ENCODE measurements around the gene RASSF5.

RASSF5 gene

DNA sequence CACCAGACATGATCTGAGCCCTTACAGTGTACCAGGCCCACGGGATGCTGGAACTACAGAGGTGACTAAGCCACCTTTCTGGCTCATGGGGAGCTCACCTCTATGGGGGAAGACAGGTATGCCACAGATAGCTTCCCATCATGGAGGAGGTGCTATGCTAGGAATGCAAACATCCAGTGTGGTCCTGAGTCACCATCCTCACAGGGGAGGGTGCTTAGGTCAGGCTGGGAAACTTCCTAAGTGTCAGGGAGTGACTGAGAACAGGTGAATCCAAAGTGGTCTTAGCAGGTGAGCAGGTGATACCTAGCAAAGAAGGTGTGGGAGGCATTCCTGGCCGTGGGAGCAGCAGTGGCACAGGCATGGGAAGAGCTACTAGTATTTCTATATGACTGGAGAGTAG lies 8.6 kb upstream of the RASSF5 start:
- no peak for DNase-seq

DNA sequence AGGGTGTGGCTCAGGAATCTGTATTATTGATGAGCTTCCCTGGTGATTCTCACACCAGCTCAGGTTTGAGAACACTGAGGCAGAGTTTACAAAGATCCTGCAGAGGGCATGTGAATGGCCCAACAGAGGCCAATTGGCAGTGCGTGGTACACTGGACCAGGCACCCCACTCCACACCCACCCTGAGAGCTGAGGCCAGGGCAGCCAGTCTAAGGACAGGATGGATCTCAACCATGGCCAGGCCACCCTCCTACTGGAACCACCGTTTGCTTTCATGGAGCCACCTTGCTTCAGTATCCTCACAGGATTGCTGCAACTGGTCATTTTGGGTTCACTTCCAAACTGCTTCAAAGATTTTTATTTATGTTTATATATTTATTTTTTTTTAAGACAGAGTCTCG lies 7.3 kb upstream of the RASSF5 start:
- no peak for DNase-seq

DNA sequence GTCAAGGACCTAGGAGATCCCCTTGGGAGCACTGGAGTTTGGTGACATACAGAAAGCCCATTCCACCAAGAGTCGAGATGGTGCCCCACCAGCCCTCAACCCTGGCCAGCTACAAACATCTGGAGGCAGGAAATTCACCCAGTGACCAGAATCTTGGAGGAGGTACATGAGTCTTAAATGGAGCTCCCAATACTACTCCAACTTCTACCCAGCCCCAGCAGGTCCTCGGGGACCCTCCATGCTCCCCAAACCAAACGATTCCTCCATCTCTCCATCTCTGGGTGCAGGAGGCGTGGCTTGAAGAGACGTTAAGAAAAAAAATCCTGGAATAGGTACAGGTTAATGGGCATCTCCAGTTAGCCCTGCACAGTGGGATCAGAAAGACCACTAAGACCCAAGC lies 5.5 kb upstream of the RASSF5 start:
- no peak for DNase-seq

DNA sequence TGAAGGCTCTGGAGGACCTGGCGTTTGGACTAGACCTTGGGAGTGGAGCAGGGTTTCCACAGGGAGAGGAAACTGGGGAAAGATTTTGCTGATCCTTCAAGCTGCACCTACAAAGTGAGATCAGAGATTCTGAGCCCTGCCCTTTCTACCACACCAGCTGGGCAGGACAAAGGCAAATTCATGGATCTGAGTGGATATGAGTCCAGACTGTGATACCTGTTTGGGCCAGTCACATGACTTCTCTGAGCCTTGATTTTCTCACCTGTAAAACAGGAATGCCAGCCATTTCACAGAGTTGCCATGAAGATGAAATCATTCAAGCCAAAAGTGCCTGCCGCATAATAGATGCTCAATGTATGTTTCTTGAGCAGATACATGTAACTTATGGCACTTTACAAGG lies 4.9 kb upstream of the RASSF5 start:
- no peak for DNase-seq

DNA sequence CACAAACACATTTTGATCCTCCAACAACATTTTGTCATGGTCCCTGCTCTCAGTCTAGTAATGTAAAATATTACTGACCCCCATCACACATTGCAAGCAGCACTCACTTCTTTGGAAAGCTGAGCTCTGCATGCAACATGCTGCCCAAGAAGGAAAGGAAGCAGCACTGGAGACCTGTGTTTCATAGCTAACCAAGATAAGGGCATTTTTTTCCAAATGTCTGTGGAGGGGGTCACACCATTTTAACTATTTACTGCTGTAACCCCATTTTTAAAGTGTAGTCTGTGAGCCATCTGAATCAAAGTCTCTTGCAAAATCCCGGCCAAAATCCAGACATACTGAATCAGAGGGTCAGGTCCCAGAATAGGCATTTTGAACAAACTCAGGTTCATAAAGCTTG lies 4.5 kb upstream of the RASSF5 start:
- no peak for DNase-seq

DNA sequence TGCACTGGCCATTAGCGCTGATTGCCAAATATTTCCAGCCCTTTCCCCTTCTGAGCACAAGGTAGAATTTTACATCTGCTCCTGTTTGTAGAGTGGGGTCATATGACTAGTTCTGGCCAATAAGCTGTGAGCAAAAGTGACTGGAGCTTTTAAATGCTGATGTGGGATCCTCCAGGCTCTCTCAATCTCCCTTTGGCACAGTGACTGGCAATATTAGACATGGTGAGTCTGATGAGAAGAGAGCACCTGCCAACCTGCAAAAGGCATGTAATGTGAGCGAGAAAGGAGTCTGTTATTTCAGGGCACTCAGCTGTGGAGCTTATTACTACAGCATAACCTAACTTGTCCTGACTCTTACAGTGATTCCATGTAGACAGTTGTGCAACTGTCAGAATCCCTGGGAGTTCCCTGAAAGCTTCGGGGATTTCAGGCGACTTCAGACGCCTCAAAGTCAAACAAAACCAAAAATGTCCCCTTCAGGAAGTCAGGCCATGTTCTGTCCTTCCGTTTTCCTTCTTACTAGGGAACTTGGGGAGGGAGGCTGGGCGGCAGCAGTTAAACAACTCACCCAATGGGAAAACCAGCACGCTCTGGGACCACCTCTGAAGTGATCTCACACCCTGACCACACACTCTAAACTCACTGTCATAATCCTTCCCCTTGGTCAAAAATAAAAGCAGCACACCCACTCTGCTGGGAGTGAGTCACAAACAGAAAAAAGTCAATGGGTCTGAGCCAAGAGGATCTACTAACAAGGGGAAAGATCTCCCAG lies 3.6 kb upstream of the RASSF5 start:
- peak; percentile 99 for DNase-seq

DNA sequence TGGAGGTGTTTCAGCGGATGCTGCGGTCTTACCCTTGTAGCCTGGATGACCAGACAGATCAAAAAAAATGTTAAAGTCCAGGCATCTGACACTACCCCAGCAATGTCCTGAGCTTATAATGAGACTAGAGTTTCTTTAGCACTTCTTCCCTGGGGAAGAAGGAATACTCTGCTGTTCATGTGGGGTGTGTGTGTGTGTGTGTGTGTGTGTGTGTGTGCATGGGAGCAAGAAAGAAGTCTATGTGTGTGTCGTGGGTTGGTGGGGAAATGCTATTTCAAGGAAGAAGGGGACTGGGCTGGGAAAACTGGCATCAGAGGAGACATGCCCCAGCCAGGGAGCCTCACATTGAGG lies 3.0 kb upstream of the RASSF5 start:
- DNase-seq, result no peak

DNA sequence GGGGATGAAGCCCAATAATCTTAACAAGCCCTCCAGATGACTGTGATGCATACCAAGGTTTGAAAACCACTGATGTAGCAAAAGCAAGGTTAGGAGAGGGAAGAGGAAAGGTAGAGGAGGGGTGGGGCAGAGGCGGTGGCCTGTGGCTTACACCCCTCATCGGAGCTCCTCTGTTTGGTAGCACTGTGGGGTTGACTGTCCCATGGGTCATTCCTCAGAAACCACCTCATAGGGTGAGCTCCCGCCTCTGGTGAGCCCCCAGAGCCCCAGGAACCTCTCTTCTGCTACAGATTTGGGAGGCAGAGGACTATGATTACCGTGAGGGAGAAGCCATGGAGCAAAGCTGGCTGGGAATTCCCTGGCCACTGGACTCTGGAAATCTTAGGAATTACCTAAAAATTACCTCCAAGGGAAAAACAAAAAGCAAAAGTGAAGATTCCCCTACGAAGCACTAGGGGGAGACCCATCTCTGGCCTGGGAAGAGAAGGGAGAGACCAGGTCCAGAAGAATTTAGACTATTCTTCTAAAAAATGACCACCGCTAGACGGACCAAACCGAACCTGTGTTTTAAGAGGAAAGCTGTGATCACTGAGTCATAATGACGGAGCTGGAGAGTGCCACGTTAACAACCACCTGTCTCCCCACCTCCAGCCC lies 1.5 kb upstream of the RASSF5 start:
- no peak for DNase-seq

DNA sequence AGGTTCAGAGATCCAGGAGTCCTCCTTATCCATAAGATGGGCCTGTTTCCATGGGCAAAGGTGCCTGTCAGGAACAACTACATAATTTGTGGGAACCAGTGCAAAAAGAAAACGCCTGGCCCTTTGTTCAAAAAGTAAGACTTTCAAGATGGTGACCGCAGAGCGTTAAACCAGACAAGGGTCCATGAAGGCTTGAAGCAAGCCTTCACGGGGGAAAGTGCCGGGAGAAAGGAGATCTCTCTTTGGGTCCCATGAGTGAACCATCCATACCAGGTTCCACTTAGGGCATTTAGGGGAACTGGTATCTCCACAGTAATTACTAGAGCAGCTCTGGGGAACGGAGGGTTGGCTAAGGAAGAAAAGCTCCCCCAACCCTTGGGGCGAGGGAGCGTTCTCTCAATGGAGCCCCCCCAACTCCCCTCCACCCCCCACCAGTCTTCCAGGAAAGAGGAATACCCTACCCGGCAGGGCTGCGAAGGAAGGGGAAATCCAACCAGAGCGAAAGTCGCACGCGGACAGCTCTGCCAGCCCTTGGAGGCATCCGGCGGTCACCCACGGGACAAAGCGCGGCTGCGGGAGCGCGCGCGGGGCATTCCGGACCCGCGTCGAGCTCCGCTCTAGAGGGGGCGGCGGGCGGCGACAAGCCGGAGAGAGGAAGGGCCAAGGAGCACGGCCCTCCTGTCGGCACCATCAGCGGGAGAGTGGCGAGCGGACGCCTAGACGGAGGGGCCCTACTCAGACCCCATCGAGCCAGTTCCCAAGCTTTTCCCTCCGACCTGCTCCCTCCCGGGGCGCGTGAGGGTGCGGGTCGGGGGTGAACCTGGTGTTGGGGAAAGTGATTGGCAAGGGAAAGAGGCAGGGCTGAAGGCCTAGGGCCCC lies 687 bp upstream of the RASSF5 start:
- DNase-seq, result no peak

DNA sequence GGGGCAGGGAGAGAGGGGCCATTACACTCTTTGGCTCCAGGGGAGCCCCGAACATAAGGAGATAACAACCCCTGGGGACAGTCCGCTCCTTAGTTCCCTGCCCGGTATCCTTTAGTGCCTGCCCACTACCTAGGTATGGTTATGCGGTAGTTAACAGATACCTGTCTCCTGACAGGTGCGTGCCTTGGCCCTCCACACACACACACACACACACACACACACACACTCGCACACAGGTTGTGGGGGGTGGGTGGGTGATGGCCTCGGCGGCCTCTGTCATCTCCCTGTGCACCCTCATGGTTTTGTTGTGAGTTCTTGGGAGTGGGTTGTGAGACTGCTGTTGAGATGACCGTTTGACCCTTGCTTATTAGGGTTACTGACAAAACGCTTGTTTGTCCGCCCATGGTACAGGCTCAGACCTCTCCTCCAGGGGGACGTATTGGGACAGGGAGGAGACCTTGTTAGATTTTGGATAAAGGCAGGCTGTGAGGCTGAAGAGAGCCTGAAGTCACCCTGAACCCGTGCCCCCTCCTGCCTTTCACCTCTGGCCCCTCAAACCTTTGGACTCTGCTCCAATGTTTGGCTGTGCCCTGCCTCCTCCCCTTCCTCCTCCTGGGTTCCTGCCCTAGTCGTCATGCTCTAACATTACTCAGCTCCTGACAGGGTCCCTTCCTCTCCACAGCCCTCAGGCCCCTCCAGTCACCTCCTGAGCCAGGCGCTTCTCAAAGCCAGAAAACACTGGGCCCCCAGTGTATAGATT lies 979 bp downstream of the RASSF5 start:
- DNase-seq, result no peak

DNA sequence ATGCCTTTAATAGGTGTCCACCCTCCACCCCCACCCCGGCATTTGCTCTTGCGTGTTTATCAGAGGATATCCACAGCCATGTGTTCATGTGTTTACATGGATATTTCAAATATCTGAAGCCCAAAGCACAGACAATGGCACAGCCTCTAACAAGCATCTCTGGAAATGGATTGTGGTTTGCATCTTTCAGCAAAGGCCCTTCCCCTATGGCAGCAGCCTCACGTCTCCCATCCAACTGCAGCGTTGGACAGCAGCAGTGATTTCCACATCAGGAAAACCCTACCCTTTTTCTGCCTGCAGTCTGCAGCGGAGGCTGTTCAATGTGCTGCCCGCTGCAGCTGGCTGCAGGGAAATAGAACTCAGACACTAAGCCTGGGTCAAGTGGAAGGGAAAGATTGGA lies 1.6 kb downstream of the RASSF5 start:
- no peak for DNase-seq

DNA sequence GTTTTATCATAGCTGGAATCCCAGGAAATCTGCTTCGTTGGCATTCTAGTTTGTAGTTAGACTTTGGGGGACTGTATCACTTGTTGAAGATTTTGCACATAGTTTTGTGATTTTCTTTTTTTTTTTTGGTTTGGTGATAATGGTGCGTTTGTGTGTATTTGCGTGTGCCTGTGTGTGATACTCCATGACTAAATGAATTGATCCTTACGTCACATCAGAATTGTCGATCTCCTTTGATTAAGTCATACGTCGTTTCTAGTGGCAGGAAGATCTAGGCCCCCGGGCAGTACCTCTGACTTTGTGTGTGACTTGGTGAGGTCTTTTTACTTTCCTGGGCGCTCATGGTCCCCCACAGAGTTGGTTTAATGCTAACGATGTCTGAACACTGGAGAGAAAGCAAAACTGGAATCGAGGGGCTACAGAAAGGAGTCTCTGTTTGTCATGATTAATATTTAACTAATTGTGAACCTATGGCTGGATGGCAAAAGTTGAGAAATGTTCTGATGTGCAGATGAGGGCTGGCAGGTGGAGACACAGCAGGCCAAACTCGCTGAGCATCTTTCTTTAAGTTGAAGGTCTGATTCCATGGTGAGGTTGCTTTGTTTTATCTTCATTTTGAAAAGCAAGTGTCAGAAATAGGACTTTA lies 2.4 kb downstream of the RASSF5 start:
- no peak for DNase-seq

DNA sequence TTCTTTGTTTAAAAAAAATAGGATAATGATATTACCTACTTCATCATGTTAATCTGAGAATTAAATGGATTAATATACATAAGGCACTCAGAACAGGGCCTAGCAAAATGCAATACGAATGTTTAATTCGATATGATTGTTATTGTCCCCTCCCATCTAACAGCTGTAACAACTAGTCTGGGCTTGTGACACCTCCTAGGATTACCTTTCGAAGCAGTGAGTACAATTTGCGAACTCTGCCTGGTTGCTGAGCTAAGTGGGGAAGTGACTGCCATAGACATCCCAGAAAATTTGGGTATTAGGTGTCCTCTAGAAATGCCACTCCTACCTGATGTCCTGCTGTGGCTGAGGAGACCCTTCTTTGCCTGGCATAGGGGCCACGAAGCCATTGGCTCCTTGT lies 3.0 kb downstream of the RASSF5 start:
- DNase-seq, result no peak

DNA sequence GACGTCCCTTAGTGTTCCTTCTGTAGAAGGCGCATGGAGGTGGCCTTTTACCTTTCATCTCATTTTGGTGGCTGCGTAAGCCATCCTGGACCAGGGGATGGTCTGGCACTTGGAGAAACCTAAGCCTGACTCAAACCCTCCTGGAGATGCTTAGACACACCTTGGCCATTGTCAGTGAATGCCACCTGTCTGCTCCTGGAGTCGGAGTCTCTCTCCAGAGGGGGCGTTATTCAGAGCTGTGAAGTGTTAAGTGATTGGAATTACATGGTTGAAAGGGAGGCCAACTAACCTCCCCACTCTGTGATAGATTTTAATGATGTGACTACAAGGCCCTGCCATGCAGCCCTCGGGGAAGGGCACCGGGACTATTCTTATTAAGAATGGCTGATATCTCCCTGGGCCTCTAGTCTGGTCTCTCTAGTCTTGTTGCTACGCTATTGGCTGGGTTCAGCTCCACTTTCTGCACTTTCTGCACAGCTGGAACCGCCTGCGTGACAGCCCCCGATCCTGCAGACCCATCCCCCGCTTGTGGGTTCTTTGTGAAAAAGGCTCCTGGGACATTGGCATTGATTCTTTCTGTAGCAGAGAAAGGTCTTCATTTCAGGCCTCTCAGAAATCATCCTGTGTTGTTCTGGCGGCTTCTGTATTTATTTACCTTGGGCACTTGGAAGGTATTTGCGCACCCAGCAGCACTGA lies 4.2 kb downstream of the RASSF5 start:
- DNase-seq, result no peak

DNA sequence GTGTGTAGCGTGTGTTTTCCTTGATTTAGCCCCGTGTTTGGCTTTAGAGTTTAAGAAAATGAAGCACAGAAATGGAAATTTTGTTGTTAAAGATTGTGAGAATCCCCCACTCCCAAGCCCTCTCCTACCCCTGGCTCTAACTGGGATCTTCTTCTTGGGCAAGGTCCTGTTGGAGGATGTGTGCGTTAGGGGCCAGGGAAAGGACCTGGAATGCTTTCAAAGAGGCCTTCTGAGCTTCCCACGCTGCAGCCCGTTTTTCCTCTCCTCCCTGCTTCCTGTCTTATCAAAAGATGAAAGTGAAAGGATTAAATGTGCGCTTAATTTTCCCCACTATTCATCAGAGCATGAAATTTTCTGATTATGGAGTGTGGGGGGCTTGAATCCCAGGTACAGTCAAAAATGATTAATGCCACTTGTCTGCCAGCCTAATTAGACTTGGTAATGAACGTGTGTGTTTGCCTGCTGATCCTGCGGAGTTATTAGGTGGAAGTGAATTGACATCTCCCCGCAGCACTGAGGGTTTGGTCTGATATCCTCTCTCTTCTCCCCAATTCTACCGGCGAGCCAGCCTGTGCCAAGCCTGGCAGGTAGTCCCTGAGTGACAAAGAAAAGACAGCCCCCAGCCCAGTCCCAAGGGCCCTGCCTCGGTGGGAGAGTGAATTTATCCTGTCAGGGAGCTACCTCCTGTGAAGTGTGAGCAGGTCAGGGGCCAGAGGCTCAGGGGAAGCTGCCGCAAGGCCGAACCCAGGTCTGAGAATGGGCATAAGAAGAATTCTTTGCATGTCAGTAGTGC lies 4.9 kb downstream of the RASSF5 start:
- no peak for DNase-seq

DNA sequence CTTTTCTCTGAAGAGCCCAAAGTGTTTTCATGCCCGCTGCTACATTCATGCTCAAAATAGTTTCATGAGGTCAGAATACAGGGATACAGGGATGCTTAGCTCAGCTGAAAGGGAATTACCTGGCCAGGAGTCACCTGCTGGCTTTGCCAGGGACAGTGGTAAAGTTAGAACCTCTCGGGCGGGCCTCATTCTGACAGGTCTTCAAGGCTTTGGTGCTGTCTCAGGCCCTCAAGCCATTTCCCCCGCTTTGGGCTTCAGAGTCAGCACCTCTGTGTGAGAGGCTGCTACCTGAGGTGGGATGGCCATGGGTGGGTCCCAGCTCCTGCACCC lies 5.5 kb downstream of the RASSF5 start:
- no peak for DNase-seq

DNA sequence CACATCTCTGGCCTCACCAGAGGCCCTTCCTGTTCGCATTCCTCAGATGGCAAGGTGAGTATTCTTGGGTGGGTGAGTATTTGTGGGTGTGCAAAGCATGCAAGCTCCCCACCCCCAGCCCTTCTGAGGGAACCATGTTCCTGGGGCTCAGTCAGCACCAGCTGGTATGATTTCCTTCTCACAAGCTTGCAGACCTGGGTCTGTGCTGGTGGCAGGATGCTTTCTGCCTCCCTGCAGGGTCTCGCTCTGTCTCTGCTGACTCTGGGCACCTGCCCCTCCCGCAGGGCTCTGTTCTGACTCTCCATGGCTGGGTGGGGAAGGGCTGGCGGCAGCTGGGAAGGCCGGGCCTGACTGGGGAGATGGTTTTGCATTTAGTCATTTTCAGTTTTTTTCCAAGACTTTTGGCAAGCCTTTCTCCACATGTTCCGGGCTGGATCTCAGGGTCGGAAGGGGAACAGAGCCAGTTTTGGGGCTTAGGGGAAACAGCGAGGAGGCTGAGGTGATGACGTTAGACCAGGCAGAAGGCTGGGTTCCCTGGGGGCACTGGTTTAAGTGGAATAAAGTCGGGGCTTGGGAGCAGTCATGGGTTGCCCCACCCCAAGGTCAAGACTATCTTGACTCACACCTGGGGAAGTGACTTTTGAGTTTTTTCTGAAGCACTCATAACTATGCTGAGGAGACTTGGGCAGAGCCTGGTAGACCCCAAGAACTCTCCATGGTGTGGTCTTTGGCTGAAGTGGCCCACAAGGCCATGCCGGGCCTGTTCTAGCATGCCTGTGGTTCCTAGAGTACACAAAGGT lies 6.2 kb downstream of the RASSF5 start:
- no peak for DNase-seq

DNA sequence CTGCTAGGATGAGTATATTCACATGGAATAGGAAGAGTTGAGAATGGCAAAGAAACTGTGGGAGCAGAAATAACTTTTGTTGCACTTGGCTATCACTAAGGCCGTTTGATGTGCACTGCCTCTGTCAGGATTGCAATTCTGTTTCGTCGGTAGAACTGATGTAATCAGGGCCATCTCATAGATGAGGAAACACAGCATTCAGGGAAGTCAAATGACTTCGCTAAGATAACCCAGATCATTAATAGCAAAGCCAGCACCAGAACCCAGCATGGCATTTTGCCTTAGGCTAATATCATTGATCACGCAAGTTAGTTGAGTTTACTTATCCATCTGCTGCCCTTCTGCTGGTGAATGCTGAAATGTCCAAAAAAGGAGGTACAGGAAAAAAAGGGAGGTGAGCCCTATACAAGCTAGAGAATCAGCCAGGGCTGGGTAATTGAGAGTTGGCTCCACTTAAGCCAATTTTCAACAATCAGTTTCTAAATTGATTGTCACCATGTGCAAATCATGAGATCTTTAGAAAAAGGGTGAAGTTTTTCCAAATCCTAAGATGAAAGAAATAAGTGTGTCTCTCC lies 7.6 kb downstream of the RASSF5 start:
- DNase-seq, result peak; percentile 14

DNA sequence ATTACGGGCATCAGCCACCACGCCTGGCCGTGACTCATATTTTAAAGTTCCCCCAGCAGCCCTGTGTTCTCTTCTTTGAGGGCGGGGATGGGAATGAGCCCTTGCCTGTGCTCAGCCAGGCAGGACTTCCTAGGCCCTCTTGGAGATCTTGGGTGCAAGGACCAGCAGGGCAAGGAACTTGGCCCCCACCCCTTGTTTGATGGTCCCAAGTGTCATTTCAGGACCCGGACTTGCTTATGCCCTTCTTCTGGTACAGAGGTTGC lies 9.3 kb downstream of the RASSF5 start:
- no peak for DNase-seq

DNA sequence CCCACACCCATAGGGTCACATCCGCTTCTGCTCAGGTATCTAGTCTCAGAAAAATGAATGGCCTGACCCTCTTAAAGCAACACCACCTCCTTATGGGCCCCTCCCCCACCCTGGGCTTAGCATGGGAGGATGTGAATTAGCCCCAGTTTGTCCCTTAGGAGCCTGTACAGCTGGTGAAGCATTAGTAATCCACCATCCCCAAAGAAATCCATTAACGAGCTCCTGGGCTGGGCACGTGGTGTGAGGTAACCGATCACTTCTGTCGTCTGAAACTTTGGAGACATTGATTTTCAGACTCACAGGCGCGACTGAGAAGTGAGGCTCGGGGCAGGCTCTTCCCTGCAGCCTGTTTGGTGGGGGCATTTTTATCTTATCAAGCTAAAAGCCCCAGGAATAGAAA lies 10.5 kb downstream of the RASSF5 start:
- DNase-seq, result no peak
